ENCODE results near the gene ABCA12.

Gene ABCA12

DNA sequence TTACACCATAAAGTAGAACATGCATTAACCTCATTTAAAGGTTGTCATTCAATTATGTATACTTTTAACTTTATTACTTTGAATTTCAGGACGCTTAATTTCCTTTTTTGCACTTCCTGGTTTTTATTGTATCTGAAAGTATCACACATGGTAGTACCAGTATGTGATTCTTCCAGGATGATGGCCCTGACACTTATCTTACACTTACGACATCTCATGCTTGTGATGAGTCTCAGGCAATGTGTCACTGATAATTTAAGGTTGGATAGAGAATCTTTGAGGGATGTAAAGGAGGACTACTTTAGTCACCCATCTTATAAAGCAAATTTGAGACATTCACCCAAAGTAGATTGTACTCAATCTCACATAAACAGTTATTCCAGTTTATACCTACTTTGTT is 74.9 kb downstream of the ABCA12 start:
- DNase-seq (ENCODE audit: low spot score): no peak
- TF ChIP-seq, protein P1, sequence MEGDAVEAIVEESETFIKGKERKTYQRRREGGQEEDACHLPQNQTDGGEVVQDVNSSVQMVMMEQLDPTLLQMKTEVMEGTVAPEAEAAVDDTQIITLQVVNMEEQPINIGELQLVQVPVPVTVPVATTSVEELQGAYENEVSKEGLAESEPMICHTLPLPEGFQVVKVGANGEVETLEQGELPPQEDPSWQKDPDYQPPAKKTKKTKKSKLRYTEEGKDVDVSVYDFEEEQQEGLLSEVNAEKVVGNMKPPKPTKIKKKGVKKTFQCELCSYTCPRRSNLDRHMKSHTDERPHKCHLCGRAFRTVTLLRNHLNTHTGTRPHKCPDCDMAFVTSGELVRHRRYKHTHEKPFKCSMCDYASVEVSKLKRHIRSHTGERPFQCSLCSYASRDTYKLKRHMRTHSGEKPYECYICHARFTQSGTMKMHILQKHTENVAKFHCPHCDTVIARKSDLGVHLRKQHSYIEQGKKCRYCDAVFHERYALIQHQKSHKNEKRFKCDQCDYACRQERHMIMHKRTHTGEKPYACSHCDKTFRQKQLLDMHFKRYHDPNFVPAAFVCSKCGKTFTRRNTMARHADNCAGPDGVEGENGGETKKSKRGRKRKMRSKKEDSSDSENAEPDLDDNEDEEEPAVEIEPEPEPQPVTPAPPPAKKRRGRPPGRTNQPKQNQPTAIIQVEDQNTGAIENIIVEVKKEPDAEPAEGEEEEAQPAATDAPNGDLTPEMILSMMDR (IDR thresholded peaks at IDR 0.05; ENCODE audit: extremely low read depth, missing control alignments): no peak

DNA sequence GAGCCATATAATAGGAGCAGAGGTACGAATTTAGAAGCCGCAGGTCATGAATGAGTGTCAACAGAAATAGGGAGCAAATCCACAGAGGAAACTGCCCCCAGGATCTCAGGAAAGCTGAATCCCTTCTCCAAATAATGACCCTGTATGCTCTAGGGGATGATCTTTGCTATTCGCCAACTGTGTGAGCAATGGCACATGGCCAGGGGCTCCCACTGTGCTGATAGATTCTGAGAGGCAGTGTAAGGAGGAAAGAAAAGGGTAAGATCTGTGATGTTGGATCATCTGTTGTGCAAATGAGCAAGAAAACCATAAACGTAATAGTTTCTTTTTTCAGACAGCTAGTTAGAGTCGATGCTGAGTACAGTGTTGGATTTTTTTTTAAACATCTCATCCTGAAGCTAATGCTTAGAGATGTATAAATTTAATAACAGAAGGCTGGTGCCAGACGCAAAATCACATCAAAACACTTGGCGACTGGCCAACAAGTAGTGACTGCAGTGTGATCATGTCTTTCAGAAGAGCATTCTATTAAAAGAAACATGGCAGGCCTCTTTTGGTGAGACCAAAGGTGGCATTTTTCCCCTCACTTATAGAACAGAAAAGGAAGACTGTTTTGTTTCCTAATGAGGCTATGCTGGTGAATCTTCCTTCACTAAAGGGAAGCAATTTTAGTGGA is 77.4 kb downstream of the ABCA12 start:
- TF ChIP-seq, protein P1 (IDR thresholded peaks at IDR 0.05; ENCODE audit: extremely low read depth, missing control alignments): no peak
- no peak for DNase-seq (ENCODE audit: low spot score)

GRCh38 chr2:215059724-215060123 is 78.7 kb downstream of the ABCA12 start:
- no peak for DNase-seq (ENCODE audit: low spot score)
- TF ChIP-seq, protein P1 (IDR thresholded peaks at IDR 0.05; ENCODE audit: extremely low read depth, missing control alignments): no peak

DNA sequence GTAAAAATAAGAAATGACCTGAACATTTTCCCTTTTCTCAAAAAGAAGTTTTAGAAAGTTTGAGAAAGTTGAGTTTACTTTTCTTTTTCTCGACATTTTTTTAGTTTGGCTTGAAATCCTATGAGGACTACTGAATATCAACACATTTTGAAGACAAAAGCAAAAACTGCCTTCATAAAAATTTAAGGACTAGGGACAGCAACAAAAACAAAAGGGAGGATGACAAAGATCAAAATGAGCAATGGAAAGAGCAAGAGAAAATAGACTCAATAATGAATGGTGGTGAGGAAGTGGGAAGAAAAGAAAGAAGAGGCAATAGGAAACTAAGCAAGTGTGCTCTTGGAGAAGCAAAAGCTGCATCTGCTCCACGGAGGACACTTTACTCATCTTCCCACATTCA is 82.5 kb downstream of the ABCA12 start:
- TF ChIP-seq, protein P1 (IDR thresholded peaks at IDR 0.05; ENCODE audit: extremely low read depth, missing control alignments): no peak
- DNase-seq (ENCODE audit: low spot score): no peak

DNA sequence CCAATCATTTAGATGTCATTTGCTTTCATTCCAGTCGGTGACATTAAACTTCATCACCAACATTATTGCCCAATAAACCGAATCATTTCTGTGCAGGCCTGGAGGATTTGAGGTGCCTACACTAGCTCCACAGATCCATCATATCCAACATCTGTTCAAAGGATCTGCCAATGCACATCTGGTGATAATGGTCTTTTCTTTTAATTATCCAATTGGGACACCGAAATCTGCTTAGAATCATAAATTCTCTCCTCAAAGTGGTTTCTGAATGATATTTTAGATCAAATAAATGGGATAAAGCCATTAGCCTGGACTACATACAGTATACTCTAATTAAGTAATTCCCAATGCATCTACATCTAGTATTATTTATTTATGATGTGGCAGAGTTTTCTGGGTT is 85.6 kb downstream of the ABCA12 start:
- TF ChIP-seq, protein P1 (IDR thresholded peaks at IDR 0.05; ENCODE audit: extremely low read depth, missing control alignments): no peak
- DNase-seq (ENCODE audit: low spot score): no peak

- DNase-seq (ENCODE audit: low spot score): no peak
- TF ChIP-seq, protein P1 (IDR thresholded peaks at IDR 0.05; ENCODE audit: extremely low read depth, missing control alignments): no peak
Observed at GRCh38 chr2:215052404-215052803, 86.0 kb downstream of the ABCA12 start.

DNA sequence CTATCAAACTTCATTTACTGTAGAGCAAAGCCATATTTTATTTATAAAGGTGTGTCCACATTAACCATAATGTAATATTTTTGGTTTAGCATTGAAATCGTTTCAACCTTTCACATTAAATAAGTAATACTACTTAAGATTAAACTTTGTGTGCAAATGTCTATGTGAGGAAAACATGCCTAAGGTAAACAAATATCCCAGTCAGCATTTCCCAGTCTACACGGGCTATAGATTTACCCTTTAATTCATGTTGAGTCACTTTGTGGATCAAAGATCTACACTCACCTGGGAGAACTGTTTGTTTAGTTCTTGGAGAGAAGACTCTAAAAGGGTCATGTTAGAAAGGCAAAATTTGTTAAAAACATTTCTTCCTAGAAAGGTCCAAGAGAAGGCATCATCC is 89.1 kb downstream of the ABCA12 start:
- no peak for DNase-seq (ENCODE audit: low spot score)
- TF ChIP-seq, protein P1 (IDR thresholded peaks at IDR 0.05; ENCODE audit: extremely low read depth, missing control alignments): no peak
